ENCODE results near the gene RASSF3.

DNA sequence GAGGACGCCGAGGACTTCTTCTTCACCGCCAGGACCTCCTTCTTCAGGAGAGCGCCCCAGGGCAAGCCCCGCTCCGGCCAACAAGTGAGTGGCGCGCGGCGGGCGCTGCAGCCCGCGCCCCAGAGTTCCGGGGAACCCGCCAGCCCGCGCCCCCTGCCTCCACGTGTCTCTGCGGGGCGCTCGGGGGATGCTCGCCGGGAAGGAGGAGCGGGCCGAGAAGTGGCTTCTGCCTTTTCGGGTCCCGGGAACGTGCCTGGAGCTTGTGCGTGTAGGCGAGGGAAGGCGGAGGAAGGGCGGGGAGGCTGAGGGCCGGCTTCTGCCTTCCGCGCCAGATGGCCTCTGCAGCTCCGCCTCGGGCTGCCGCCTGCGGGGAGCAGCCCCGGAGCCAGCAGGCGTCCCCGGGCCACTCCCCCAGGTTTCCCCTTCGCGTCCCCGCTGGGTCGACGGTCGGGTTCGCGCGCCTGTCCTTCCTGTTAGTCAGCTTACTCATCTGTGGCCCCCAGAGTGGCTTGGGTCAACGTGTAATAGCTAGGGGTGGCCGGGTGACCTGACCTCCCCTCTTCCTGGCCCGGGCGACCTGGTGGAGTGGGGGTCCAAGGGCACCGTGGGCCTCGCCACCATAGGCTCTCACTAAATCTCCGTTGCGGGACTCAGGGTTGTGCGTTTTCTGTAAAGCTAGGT is 505 bp downstream of the RASSF3 start:
- no peak for TF ChIP-seq POLR2A (IDR thresholded peaks at IDR 0.05)
- TF ChIP-seq, protein P1, sequence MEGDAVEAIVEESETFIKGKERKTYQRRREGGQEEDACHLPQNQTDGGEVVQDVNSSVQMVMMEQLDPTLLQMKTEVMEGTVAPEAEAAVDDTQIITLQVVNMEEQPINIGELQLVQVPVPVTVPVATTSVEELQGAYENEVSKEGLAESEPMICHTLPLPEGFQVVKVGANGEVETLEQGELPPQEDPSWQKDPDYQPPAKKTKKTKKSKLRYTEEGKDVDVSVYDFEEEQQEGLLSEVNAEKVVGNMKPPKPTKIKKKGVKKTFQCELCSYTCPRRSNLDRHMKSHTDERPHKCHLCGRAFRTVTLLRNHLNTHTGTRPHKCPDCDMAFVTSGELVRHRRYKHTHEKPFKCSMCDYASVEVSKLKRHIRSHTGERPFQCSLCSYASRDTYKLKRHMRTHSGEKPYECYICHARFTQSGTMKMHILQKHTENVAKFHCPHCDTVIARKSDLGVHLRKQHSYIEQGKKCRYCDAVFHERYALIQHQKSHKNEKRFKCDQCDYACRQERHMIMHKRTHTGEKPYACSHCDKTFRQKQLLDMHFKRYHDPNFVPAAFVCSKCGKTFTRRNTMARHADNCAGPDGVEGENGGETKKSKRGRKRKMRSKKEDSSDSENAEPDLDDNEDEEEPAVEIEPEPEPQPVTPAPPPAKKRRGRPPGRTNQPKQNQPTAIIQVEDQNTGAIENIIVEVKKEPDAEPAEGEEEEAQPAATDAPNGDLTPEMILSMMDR (IDR thresholded peaks at IDR 0.05), result no peak
